ENCODE data around the gene GPR34.

DNA sequence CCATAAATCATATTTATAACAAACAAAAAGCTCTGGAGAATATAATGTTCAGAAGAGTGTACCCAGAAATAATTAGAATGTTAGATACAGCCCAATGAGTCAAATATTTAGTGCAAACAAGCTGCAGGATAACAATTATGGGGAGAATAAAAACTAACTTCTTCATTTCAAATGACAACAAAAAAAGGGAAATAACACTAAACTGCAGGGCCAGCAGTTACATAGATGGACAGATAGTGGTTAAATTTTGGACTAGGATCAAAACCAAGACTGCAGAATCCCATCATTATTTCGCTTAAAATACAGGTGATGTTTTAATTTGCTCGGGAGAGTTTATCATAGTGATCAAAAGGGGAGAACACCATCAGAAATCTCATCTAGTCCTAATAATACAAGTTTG lies 617 bp upstream of the GPR34 start:
- TF ChIP-seq POLR2A (IDR thresholded peaks at IDR 0.05) (no peak), CTCF (IDR thresholded peaks at IDR 0.05) (no peak), POLR2AphosphoS5 (IDR thresholded peaks at IDR 0.05) (no peak)

Data from prostate gland (tissue), 2 donors.